GM18867 (cell line): ENCODE results near the gene COQ4.
"Not testable (repeated sequence)": the region's sequence is repeated elsewhere in the genome, so short reads cannot be mapped to it uniquely, and the experiment has no call there.

Experiments
- ATAC-seq: cut with Tn5 transposase; IDR thresholded peaks from one replicate; pipeline ENCODE4 v1.9.1; 2021; ENCODE audit warnings: mild to moderate bottlenecking, moderate library complexity; ENCODE audit not compliant: unreplicated experiment

The COQ4 gene

GRCh38 chr9:128322404-128323211, at the start of gene COQ4, which contains the start of gene TRUB2:
Gene COQ4, plus strand, starts transcription at chr9:128322839. Its CDS starts 20 bp downstream, at chr9:128322859.
Gene TRUB2, minus strand, starts transcription at chr9:128322447. Its CDS starts 39 bp downstream, at chr9:128322408.
- ATAC-seq = peak; percentile 78

DNA sequence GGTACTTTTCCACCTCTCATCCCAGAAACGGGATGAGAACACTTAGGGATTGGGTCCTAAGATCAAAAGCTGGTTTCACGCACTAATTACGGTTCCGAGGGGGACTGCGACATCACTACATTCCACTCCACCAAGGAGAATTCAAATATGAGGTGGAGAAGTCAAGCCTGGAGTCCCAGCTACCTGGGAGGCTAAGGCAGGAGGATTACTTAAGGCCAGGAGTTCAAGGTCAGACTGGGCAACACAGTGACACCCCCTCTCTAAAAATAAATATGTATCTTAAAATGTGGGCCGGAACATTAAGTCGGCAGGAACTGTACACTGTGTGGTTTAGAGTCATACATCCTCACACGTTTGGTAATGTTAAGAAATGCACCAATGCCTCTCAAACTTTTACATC, 48.4 kb upstream of the COQ4 start:
- no peak for ATAC-seq

- peak; percentile 52 for ATAC-seq
Measured at GRCh38 chr9:128275198-128276007, 47.2 kb upstream of the COQ4 start, which contains the start of gene GOLGA2. Gene GOLGA2, minus strand, starts transcription at chr9:128276007. Its CDS starts 31 bp downstream, at chr9:128275976.

DNA sequence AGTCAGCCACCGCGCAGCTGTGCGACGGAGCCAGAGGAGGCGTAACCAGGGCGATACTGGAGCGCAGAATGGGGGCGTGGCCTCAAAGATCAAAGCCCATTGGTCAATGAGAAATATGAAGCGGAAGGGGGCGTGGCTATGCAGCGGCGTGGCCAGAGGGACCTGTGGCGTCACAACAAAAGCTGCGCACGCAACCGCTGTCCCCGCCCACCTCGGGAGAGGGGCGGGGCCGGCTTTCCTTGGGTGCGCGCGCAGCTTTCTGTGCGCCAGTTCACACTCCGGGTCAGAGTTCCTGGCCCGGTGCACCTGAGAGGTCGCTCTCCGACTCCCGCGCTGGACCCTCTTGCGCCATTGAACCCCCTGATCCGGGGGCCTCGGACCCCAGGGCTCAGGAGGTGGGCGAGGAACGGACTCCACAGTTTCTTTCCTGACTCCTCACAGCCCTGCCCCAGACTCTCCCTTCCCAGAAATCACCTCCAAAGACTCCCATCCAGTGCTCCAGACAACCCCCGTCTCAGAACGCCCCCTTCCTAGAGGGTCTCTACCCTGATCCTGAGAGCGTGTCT, 46.5 kb upstream of the COQ4 start, which contains the start of gene SWI5:
SWI5 (plus strand) TSS at position 269 of the 566 bp plus-strand sequence.
- peak; percentile 95 for ATAC-seq

DNA sequence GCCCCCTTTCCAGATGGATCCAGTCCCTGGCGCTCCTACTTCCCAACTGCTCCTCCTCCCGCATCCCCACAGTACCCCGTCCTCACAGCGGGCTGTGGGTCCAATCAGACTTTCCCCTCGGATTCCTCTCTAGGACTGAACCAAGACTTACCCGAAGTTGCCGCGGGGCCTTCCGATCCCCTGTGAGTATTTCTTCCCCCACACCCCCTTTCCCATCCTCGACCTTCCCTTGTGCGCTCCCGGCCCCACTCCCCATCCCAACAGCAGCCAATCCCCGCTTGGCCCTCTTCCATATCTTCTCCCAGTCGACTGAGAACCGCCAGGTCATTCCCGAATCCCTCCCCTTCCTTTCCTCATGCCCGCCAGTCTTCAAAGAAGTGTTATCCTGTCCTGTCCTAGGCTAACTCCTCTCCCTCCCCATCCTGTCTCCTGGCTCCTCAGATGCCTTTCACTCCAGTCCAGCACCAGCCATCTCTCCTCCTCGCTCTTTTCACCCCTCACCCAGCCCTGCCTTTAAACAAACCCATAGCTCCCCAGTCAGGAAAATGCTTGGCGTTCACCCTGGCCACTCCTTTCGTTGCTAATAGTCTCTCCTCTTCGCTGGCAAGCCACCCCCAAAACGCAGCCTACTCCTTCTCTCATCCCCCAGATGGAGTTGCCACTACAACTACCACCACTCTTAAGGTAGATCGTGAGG, 45.9 kb upstream of the COQ4 start:
- no peak for ATAC-seq

- not testable (repeated sequence) for ATAC-seq
Measured at GRCh38 chr9:128279088-128280073, 43.3 kb upstream of the COQ4 start.

- ATAC-seq = no peak
Measured at GRCh38 chr9:128280084-128280622, 42.5 kb upstream of the COQ4 start.

- ATAC-seq = no peak
Measured at GRCh38 chr9:128282500-128282899, 40.1 kb upstream of the COQ4 start.

GRCh38 chr9:128285033-128285784, 37.4 kb upstream of the COQ4 start:
- no peak for ATAC-seq

GRCh38 chr9:128286440-128286839, 36.2 kb upstream of the COQ4 start:
- ATAC-seq = no peak

DNA sequence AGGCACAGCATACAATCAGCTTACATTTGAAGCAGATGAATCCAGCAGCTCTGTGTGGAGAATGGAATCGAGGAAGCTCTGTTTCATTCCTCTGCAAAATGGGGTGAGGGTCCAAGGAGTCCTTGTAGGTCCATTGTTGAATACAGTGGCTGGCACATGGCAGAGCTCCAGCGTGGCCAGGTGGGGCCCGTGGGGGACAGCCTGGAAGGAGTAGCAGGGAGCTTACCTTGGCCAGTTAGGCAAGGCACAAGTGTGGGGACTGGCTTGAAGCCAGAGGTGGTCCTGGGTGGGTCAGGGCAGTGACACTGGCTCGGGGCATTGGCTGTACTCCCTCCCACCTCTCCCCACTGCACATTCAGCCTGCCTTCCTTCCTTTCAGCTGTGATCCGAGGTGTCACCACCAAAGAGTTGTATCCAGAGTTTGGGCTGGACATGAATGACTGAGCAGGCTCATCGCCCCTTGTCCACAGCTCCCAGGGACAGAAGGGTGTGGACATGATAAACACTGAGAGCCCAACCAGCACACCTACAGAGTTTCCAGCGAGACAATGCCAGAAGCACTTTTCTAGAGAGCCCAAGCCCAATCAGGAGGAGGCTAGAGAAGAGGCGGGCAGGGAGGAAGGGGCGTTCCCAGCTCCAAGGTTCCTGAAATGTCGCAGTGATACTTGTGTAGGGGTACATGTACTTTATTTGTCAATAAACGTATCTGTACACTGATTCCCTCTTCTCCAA, 34.2 kb upstream of the COQ4 start:
- ATAC-seq = no peak

- no peak for ATAC-seq
Measured at GRCh38 chr9:128292009-128292408, 30.6 kb upstream of the COQ4 start.

- ATAC-seq = no peak
Measured at GRCh38 chr9:128293091-128293490, 29.5 kb upstream of the COQ4 start.

GRCh38 chr9:128294142-128294541, 28.5 kb upstream of the COQ4 start:
- ATAC-seq = no peak

- ATAC-seq = no peak
Measured at GRCh38 chr9:128296340-128297220, 26.1 kb upstream of the COQ4 start.

GRCh38 chr9:128297221-128297773, 25.3 kb upstream of the COQ4 start:
- no peak for ATAC-seq
